Endothelial cell of umbilical vein (primary cell): ENCODE results near the gene GABBR2. TPM values are rescaled to one million over a fixed set of nuclear protein-coding genes. Genes with fewer than 3 reads are reported as not detected.

ENCODE experiments used
- BruUV-seq: library from RNA; stranded (reverse); fragments of 400-500 nt; replicated peaks from 2 replicates; lab custom pipeline; 2021; lab: Mats Ljungman, UMichigan
- CTCF ChIA-PET: fragments of 300-600, 350-600 bp; sonication (Branson Sonifier 250); formaldehyde crosslinking; loops from one replicate; lab custom pipeline; 2021; ENCODE audit warnings: antibody characterized with exemption, inconsistent platforms; lab: Charles Lee
- POLR2A ChIA-PET: fragments of 300-600, 350-600 bp; sonication (Branson Sonifier 250); formaldehyde crosslinking; loops from one replicate; lab custom pipeline; 2021; ENCODE audit warnings: antibody characterized with exemption, inconsistent platforms; lab: Charles Lee
- DNase-seq: peaks from one replicate; pipeline ENCODE4 v3.0.0-alpha.2; 2011; ENCODE audit warnings: low read depth, low spot score
- FAIRE-seq: peaks from 2 replicates; lab custom pipeline; 2011; peaks lifted over from hg19 to GRCh38; lab: Jason Lieb, UNC
- H2AFZ ChIP-seq: 2 replicates; pipeline ENCODE4 v1.6.0; 2012; ENCODE audit warnings: low read depth, low read length, control low read depth, inconsistent platforms
- H3K27ac ChIP-seq: 2 replicates; pipeline ENCODE4 v1.5.1; 2011; ENCODE audit warnings: low read depth, mild to moderate bottlenecking, control low read depth, low read length, moderate library complexity; ENCODE audit not compliant: insufficient read depth
- H3K27me3 ChIP-seq, 2 experiments: 2 replicates each; pipeline versions ENCODE4 v1.6.0 to v1.6.1; 2011; ENCODE audit warnings: low read length in 2 of 2, mixed read lengths in 1 of 2; ENCODE audit not compliant: control insufficient read depth in 2 of 2, insufficient read depth in 2 of 2
- H3K36me3 ChIP-seq, 2 experiments: 2 replicates in 1 of 2; 3 replicates in 1 of 2; pipeline ENCODE4 v1.5.1; 2011; ENCODE audit warnings: low read length in 2 of 2, mild to moderate bottlenecking in 1 of 2, moderate library complexity in 1 of 2; ENCODE audit not compliant: control insufficient read depth in 2 of 2, insufficient read depth in 2 of 2; ENCODE audit errors: extremely low read depth in 1 of 2
- H3K4me1 ChIP-seq: 3 replicates; pipeline ENCODE4 v1.5.1; 2011; ENCODE audit warnings: mild to moderate bottlenecking, low read length; ENCODE audit not compliant: control insufficient read depth, insufficient read depth; ENCODE audit errors: extremely low read depth
- H3K4me2 ChIP-seq: 2 replicates; pipeline ENCODE4 v1.6.1; 2011; ENCODE audit warnings: low read length, control low read depth, mixed read lengths; ENCODE audit not compliant: insufficient read depth
- H3K4me3 ChIP-seq, 3 experiments: fragments of 200-600 bp in 1 of 3; sonication (generic), shearing (Covaris generic) in 1 of 3; replicated peaks in 1 of 3; 2 replicates each; pipeline ENCODE4 v1.5.1; 2011 to 2016; ENCODE audit warnings: control low read depth in 3 of 3, low read length in 3 of 3, mild to moderate bottlenecking in 2 of 3, inconsistent platforms in 1 of 3, low read depth in 1 of 3, moderate library complexity in 1 of 3; ENCODE audit not compliant: insufficient read depth in 1 of 3
- H3K79me2 ChIP-seq: 2 replicates; pipeline ENCODE4 v1.6.0; 2012; ENCODE audit warnings: low read length, inconsistent platforms; ENCODE audit not compliant: control insufficient read depth, insufficient read depth
- H3K9ac ChIP-seq: replicated peaks from 2 replicates; pipeline ENCODE3; 2011; ENCODE audit warnings: low read length, control low read depth; ENCODE audit not compliant: insufficient read depth; ENCODE audit errors: extremely low read depth
- H3K9me1 ChIP-seq: replicated peaks from 3 replicates; pipeline ENCODE4 v1.6.0; 2011; ENCODE audit warnings: mild to moderate bottlenecking, low read length; ENCODE audit not compliant: control insufficient read depth, insufficient read depth; ENCODE audit errors: extremely low read depth
- H3K9me3 ChIP-seq: replicated peaks from 2 replicates; pipeline ENCODE4 v1.5.1; 2012; ENCODE audit warnings: low read length, inconsistent platforms; ENCODE audit not compliant: control insufficient read depth, insufficient read depth
- H4K20me1 ChIP-seq: replicated peaks from 2 replicates; pipeline ENCODE3; 2011; ENCODE audit warnings: mild to moderate bottlenecking, low read length; ENCODE audit not compliant: control insufficient read depth, insufficient read depth; ENCODE audit errors: extremely low read depth
- FOS ChIP-seq: IDR thresholded peaks from 2 replicates; pipeline ENCODE4 v1.6.1; 2011; ENCODE audit warnings: mild to moderate bottlenecking, low read length, moderate library complexity, borderline replicate concordance; ENCODE audit not compliant: insufficient read depth
- GATA2 ChIP-seq: IDR thresholded peaks from 2 replicates; pipeline ENCODE4 v1.7.0; 2011; ENCODE audit warnings: low read depth, mild to moderate bottlenecking, moderate library complexity, mixed read lengths, low read length; ENCODE audit not compliant: insufficient read length, insufficient read depth
- JUN ChIP-seq: IDR thresholded peaks from 2 replicates; pipeline ENCODE4 v1.6.1; 2011; ENCODE audit warnings: borderline replicate concordance, low read depth; ENCODE audit not compliant: insufficient read length, insufficient read depth
- POLR2AphosphoS5 ChIP-seq: IDR thresholded peaks from 2 replicates; pipeline ENCODE4 v1.6.1; 2012; ENCODE audit warnings: low read depth, mild to moderate bottlenecking, control low read depth, low read length, moderate library complexity; ENCODE audit not compliant: insufficient read depth
- dilution Hi-C: fragments of 300-500 bp; cut with MboI; formaldehyde crosslinking; loops from one replicate; pipeline ENCODE4 v1.15.0; 2019; ENCODE audit warnings: low sequenced_read_pairs; ENCODE audit not compliant: extremely low pct_ligation_motif_present
- intact Hi-C: fragments of 100-400 bp; cut with micrococcal nuclease; formaldehyde crosslinking; loops from one replicate; pipeline ENCODE4 v1.10.0; 2022
- polyA plus RNA-seq, 4 experiments: library from polyadenylated mRNA; depleted of rRNA in 3 of 4; stranded (reverse) in 3 of 4; unstranded in 1 of 4; fragments of >200 nt; gene quantifications; 2 replicates each; pipeline versions ENCODE4 v1.2.1 to v1.2.3, GENCODE V29; 2011 to 2012; ENCODE audit warnings: missing spikeins in 1 of 4
- total RNA-seq: library from RNA; stranded (reverse); gene quantifications from 2 replicates; pipeline ENCODE4 v1.2.3, GENCODE V29; 2021
- TF ChIP-seq, protein P1 (sequence below), 2 donors: IDR thresholded peaks; 1 replicate in 1 of 2; 2 replicates in 1 of 2; pipeline ENCODE4 v1.5.1; 2011; ENCODE audit warnings: low read length in 2 of 2, mild to moderate bottlenecking in 2 of 2, moderate library complexity in 2 of 2, control low read depth in 1 of 2, inconsistent platforms in 1 of 2, low read depth in 1 of 2; ENCODE audit not compliant: insufficient read depth in 1 of 2; ENCODE audit errors: extremely low read depth in 1 of 2

GABBR2 gene
- total and polyA plus RNA-seq, 2 donors (not counting 3 experiments of a cell fraction or from before 2014, with no cell fraction given): 1.1 to 9.2 TPM

DNA sequence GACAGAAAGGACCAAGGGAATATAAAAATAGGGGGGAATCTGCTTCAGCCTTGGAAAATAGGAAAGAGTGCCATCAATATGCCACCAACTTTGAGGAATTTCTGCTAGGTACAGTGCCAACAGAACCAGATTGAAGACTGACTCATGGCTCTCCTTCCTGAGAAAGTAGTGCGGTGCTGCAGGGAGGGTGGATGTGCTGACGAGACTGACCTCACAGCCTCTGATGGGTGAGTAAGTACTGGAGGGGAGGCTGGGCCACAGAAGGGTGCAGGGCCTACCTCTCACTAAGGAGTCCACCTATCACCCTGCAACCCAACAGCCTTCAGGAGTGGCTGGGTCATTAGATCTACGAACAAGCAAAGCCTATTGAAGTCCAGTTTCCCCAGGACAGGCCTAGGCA is 187.6 kb downstream of the GABBR2 start:
- no peaks in the 10 kb centered on the region for H4K20me1 ChIP-seq
- CTCF ChIA-PET: interaction anchor here (0.9 to 1.5 kb wide), 2 partner anchors 165 to 205 kb away, joined by 3 read pairs; no protein-coding TSS in a partner anchor
- no peak overlapping the region for H3K9ac ChIP-seq
- dilution Hi-C loops (no loop called here), intact Hi-C loops (loop anchor here (2.0 kb wide), 1 partner anchor 188 kb away; no protein-coding TSS in a partner anchor)
- no peaks in the 10 kb centered on the region for H3K79me2 ChIP-seq
- H3K9me1 ChIP-seq: no peaks in the 10 kb centered on the region
- FAIRE-seq: peak; percentile 89
- H2AFZ ChIP-seq: no peak overlapping the region
- POLR2A ChIA-PET: no interaction called here
- peak; percentile 71 for DNase-seq
- H3K27me3 ChIP-seq: no peaks in the 10 kb centered on the region
- no peak overlapping the region for H3K4me3 ChIP-seq
- peak overlapping the region; percentile 43 for H3K4me2 ChIP-seq
- H3K9me3 ChIP-seq: no peaks in the 10 kb centered on the region
- H3K27ac ChIP-seq: peak overlapping the region; percentile 60
- BruUV-seq: no TSS peak
- TF ChIP-seq FOS (peak; percentile 94), GATA2 (peak; percentile 67), POLR2AphosphoS5 (peak; percentile 60), JUN (peak; percentile 4)
- TF ChIP-seq, protein P1, sequence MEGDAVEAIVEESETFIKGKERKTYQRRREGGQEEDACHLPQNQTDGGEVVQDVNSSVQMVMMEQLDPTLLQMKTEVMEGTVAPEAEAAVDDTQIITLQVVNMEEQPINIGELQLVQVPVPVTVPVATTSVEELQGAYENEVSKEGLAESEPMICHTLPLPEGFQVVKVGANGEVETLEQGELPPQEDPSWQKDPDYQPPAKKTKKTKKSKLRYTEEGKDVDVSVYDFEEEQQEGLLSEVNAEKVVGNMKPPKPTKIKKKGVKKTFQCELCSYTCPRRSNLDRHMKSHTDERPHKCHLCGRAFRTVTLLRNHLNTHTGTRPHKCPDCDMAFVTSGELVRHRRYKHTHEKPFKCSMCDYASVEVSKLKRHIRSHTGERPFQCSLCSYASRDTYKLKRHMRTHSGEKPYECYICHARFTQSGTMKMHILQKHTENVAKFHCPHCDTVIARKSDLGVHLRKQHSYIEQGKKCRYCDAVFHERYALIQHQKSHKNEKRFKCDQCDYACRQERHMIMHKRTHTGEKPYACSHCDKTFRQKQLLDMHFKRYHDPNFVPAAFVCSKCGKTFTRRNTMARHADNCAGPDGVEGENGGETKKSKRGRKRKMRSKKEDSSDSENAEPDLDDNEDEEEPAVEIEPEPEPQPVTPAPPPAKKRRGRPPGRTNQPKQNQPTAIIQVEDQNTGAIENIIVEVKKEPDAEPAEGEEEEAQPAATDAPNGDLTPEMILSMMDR (IDR thresholded peaks at IDR 0.05; ENCODE audit: extremely low read depth in 1 of 2, insufficient read depth in 1 of 2, low read depth in 1 of 2, low read length in 2 of 2): no peak
- no peaks in the 10 kb centered on the region for H3K36me3 ChIP-seq
- peaks cover 34% of the 10 kb centered on the region for H3K4me1 ChIP-seq
